ENCODE results near the gene REPIN1.

Gene REPIN1

DNA sequence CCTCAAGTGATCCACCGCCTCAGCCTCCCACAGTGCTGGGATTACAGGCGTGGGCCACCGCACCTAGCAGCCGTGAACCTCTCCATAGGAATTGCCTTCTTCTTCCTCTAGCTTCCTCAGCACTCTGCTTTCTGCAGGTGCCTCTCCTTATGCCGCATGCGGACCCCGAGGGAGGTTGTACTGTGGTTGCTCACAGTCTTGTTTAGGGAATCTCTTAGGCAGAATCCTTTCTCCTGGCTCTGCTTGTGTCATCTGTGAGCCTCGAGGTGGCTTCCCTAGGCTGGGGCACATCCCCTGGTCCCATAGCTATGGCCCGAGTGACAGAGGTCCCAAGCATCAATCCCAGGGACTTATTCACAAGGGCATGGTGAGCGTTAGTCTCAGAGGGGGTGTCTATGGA, 48.6 kb downstream of the REPIN1 start:
- H3K27me3 ChIP-seq (ENCODE audit: low read depth, low read length) = no peaks in the 10 kb centered on the region
- peaks cover 31% of the 10 kb centered on the region for H3K4me1 ChIP-seq (ENCODE audit: low read length)
- TF ChIP-seq EZH2phosphoT487 (IDR thresholded peaks at IDR 0.05; ENCODE audit: low read depth) (no peak), CTCF (IDR thresholded peaks at IDR 0.05; ENCODE audit: low read depth, low read length) (no peak)
- no peak overlapping the region for H3K4me3 ChIP-seq (ENCODE audit: low read length)
- no peaks in the 10 kb centered on the region for H3K79me2 ChIP-seq (ENCODE audit: low read length)
- peaks cover 8% of the 10 kb centered on the region for H3K36me3 ChIP-seq (replicated peaks; ENCODE audit: low read depth, low read length)
- no peak overlapping the region for H3K9ac ChIP-seq (ENCODE audit: low read length)
- H4K20me1 ChIP-seq (ENCODE audit: insufficient read depth, low read length) = no peaks in the 10 kb centered on the region
- no peaks in the 10 kb centered on the region for H3K9me3 ChIP-seq (ENCODE audit: insufficient read depth, low read length)
- H3K27ac ChIP-seq (ENCODE audit: low read length) = no peak overlapping the region
- H2AFZ ChIP-seq (ENCODE audit: low read depth, low read length) = no peak overlapping the region
- no peak overlapping the region for H3K4me2 ChIP-seq (ENCODE audit: low read length)

GRCh38 chr7:150417863-150418262, 49.2 kb downstream of the REPIN1 start:
- no peak overlapping the region for H3K27ac ChIP-seq (ENCODE audit: low read length)
- H3K4me2 ChIP-seq (ENCODE audit: low read length) = no peak overlapping the region
- no peak overlapping the region for H3K9ac ChIP-seq (ENCODE audit: low read length)
- H3K4me3 ChIP-seq (ENCODE audit: low read length) = no peak overlapping the region
- no peaks in the 10 kb centered on the region for H4K20me1 ChIP-seq (ENCODE audit: insufficient read depth, low read length)
- H3K36me3 ChIP-seq (replicated peaks; ENCODE audit: low read depth, low read length) = peaks cover 3% of the 10 kb centered on the region
- H3K79me2 ChIP-seq (ENCODE audit: low read length) = no peaks in the 10 kb centered on the region
- no peaks in the 10 kb centered on the region for H3K9me3 ChIP-seq (ENCODE audit: insufficient read depth, low read length)
- peaks cover 31% of the 10 kb centered on the region for H3K4me1 ChIP-seq (ENCODE audit: low read length)
- H2AFZ ChIP-seq (ENCODE audit: low read depth, low read length) = no peak overlapping the region
- no peaks in the 10 kb centered on the region for H3K27me3 ChIP-seq (ENCODE audit: low read depth, low read length)
- peak; percentile 49 for TF ChIP-seq CTCF (IDR thresholded peaks at IDR 0.05; ENCODE audit: low read depth, low read length)
- no peak for TF ChIP-seq EZH2phosphoT487 (IDR thresholded peaks at IDR 0.05; ENCODE audit: low read depth)

GRCh38 chr7:150420242-150420641, 51.6 kb downstream of the REPIN1 start:
- H3K79me2 ChIP-seq (ENCODE audit: low read length) = no peaks in the 10 kb centered on the region
- peak overlapping the region; percentile 51; the same call in 1 of the 2 replicates for H3K9ac ChIP-seq (ENCODE audit: low read length)
- H3K4me3 ChIP-seq (ENCODE audit: low read length) = no peak overlapping the region
- TF ChIP-seq CTCF (IDR thresholded peaks at IDR 0.05; ENCODE audit: low read depth, low read length) (no peak), EZH2phosphoT487 (IDR thresholded peaks at IDR 0.05; ENCODE audit: low read depth) (no peak)
- H3K27me3 ChIP-seq (ENCODE audit: low read depth, low read length) = no peaks in the 10 kb centered on the region
- H2AFZ ChIP-seq (ENCODE audit: low read depth, low read length) = no peak overlapping the region
- peak overlapping the region; percentile 90 for H3K4me2 ChIP-seq (ENCODE audit: low read length)
- H3K4me1 ChIP-seq (ENCODE audit: low read length) = peaks cover 21% of the 10 kb centered on the region
- H3K36me3 ChIP-seq (replicated peaks; ENCODE audit: low read depth, low read length) = no peaks in the 10 kb centered on the region
- H4K20me1 ChIP-seq (ENCODE audit: insufficient read depth, low read length) = no peaks in the 10 kb centered on the region
- no peaks in the 10 kb centered on the region for H3K9me3 ChIP-seq (ENCODE audit: insufficient read depth, low read length)
- H3K27ac ChIP-seq (ENCODE audit: low read length) = no peak overlapping the region

- Histone ChIP-seq H3K27me3 (ENCODE audit: low read depth, low read length) (no peaks in the 10 kb centered on the region), H3K4me1 (ENCODE audit: low read length) (peaks cover 12% of the 10 kb centered on the region), H3K4me3 (ENCODE audit: low read length) (peak overlapping the region; percentile 57), H3K4me2 (ENCODE audit: low read length) (peak overlapping the region; percentile 90), H3K27ac (ENCODE audit: low read length) (no peak overlapping the region), H3K36me3 (replicated peaks; ENCODE audit: low read depth, low read length) (no peaks in the 10 kb centered on the region), H3K79me2 (ENCODE audit: low read length) (no peaks in the 10 kb centered on the region), H3K9me3 (ENCODE audit: insufficient read depth, low read length) (no peaks in the 10 kb centered on the region), H4K20me1 (ENCODE audit: insufficient read depth, low read length) (no peaks in the 10 kb centered on the region), H2AFZ (ENCODE audit: low read depth, low read length) (peak overlapping the region; percentile 93), H3K9ac (ENCODE audit: low read length) (peak overlapping the region; percentile 51)
- TF ChIP-seq EZH2phosphoT487 (IDR thresholded peaks at IDR 0.05; ENCODE audit: low read depth) (no peak), CTCF (IDR thresholded peaks at IDR 0.05; ENCODE audit: low read depth, low read length) (peak; percentile 92)
Observed at GRCh38 chr7:150420987-150421674, 52.5 kb downstream of the REPIN1 start.

Data from OCI-LY3 (cell line).